ENCODE results near the gene IFI16. TPM values are rescaled to one million over a fixed set of nuclear protein-coding genes. Genes with fewer than 3 reads are reported as not detected.

The IFI16 gene
- total and polyA plus RNA-seq, 10 of the 15 experiments (the other 5 are each of a cell fraction or from before 2014, with no cell fraction given): 120 to 375 (median 188) TPM

DNA sequence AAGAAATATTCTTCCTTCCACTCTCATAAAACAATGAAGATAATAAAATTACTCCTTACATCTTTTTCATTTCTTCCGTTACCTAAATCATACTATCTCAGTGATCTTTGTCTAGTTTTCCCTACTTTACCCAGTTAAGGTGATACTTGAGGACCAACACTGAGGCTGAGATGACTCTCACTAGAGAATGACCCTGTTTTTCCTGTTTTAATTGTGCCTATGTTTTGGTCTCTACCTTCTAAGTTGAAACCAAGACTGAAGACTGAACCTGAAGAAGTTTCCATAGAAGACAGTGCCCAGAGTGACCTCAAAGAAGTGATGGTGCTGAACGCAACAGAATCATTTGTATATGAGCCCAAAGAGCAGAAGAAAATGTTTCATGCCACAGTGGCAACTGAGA is 41.7 kb downstream of the IFI16 start:
- no peak for TF ChIP-seq ZNF207 (IDR thresholded peaks at IDR 0.05; ENCODE audit: borderline replicate concordance)
- TF ChIP-seq PAX8 (IDR thresholded peaks at IDR 0.05): no peak
- TF ChIP-seq SMAD1 (IDR thresholded peaks at IDR 0.05; ENCODE audit: low read depth, partially characterized antibody): no peak
- TF ChIP-seq POLR2AphosphoS2 (IDR thresholded peaks at IDR 0.05; ENCODE audit: low read depth, low read length): no peak
- TF ChIP-seq, protein P1, sequence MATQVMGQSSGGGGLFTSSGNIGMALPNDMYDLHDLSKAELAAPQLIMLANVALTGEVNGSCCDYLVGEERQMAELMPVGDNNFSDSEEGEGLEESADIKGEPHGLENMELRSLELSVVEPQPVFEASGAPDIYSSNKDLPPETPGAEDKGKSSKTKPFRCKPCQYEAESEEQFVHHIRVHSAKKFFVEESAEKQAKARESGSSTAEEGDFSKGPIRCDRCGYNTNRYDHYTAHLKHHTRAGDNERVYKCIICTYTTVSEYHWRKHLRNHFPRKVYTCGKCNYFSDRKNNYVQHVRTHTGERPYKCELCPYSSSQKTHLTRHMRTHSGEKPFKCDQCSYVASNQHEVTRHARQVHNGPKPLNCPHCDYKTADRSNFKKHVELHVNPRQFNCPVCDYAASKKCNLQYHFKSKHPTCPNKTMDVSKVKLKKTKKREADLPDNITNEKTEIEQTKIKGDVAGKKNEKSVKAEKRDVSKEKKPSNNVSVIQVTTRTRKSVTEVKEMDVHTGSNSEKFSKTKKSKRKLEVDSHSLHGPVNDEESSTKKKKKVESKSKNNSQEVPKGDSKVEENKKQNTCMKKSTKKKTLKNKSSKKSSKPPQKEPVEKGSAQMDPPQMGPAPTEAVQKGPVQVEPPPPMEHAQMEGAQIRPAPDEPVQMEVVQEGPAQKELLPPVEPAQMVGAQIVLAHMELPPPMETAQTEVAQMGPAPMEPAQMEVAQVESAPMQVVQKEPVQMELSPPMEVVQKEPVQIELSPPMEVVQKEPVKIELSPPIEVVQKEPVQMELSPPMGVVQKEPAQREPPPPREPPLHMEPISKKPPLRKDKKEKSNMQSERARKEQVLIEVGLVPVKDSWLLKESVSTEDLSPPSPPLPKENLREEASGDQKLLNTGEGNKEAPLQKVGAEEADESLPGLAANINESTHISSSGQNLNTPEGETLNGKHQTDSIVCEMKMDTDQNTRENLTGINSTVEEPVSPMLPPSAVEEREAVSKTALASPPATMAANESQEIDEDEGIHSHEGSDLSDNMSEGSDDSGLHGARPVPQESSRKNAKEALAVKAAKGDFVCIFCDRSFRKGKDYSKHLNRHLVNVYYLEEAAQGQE (IDR thresholded peaks at IDR 0.05; ENCODE audit: low read depth, low read length): no peak
- TF ChIP-seq LARP7 (IDR thresholded peaks at IDR 0.05): no peak
- no peak for TF ChIP-seq RCOR1 (conservative IDR thresholded peaks at IDR 0.05; ENCODE audit: low read depth, low read length)
- no peak for ATAC-seq
- POLR2A ChIA-PET: no interaction called here
- Histone ChIP-seq H4K20me1 (ENCODE audit: control insufficient read depth, insufficient read depth) (no peaks in the 10 kb centered on the region), H2AFZ (ENCODE audit: control insufficient read depth, low read depth, low read length) (no peak overlapping the region), H3K79me2 (ENCODE audit: control insufficient read depth, insufficient read depth, low read length) (no peaks in the 10 kb centered on the region), H3K36me3 (ENCODE audit: control insufficient read depth in 2 of 2, insufficient read depth in 2 of 2, low read length in 1 of 2) (peaks cover 12 to 43% of the 10 kb centered on the region in 2 experiments), H3K4me3 (no peak overlapping the region), H3K4me1 (ENCODE audit: control insufficient read depth, insufficient read depth, low read length) (no peaks in the 10 kb centered on the region), H3K27ac (ENCODE audit: control insufficient read depth, insufficient read depth) (no peak overlapping the region), H3K9me3 (replicated peaks; ENCODE audit: control insufficient read depth, insufficient read depth, low read length) (no peaks in the 10 kb centered on the region), H3K9ac (ENCODE audit: control insufficient read depth, insufficient read depth, low read length) (no peak overlapping the region), H3K27me3 (replicated peaks in 1 of 2; ENCODE audit: control insufficient read depth in 2 of 2, insufficient read depth in 2 of 2, low read length in 1 of 2) (no peaks in the 10 kb centered on the region), H3K4me2 (ENCODE audit: control insufficient read depth, insufficient read depth) (no peak overlapping the region)
- intact Hi-C loops (cut with micrococcal nuclease; ENCODE audit: unreplicated experiment) (no loop called here), in situ Hi-C loops (cut with MboI) (loop anchor here (5.0 kb wide), 1 partner anchor 34 kb away; no protein-coding TSS in a partner anchor)
- CTCF ChIA-PET: no interaction called here
- RAD21 ChIA-PET (ENCODE audit: unreplicated experiment): no interaction called here
- WGBS (ENCODE audit: insufficient coverage, insufficient replicate concordance, low lambda C conversion rate, missing lambda C conversion rate): 100% methylated on average over 2 of the region's 2 CpGs
- BruUV-seq (replicated peaks): no TSS peak
- SMC1A ChIA-PET (ENCODE audit: uncharacterized antibody, unreplicated experiment): no interaction called here
- no peak for FAIRE-seq
- no peak for DNase-seq (ENCODE audit: low read depth, low spot score)
